Activated CD4-positive, alpha-beta T cell treated with anti-CD3 and anti-CD28 coated beads for 36 hours (primary cell): ENCODE measurements around the gene PLOD1. TPM values are rescaled to one million over a fixed set of nuclear protein-coding genes. Genes with fewer than 3 reads are reported as not detected.
"Not testable (repeated sequence)": the region's sequence is repeated elsewhere in the genome, so short reads cannot be mapped to it uniquely, and the experiment has no call there.

Experiments used
- ATAC-seq: fragments of 200-7000 bp; cut with Tn5 transposase; one replicate; pipeline ENCODE4 v1.10.0; 2021; ENCODE audit warnings: mild to moderate bottlenecking, moderate library complexity
- CTCF ChIA-PET: fragments of 350-600 bp; sonication (Branson Sonifier 250); formaldehyde crosslinking; loops from one replicate; lab custom pipeline; 2021; ENCODE audit warnings: antibody characterized with exemption; lab: Charles Lee
- POLR2A ChIA-PET: fragments of 350-600 bp; sonication (Branson Sonifier 250); formaldehyde crosslinking; loops from one replicate; lab custom pipeline; 2021; ENCODE audit warnings: antibody characterized with exemption, inconsistent platforms; lab: Charles Lee
- DNase-seq: peaks from one replicate; pipeline ENCODE4 v3.0.0-alpha.2; 2020
- H3K27ac Mint-ChIP-seq: one replicate; pipeline ENCODE4 v1.8.0; 2021; ENCODE audit warnings: mixed read lengths
- H3K27me3 Mint-ChIP-seq: one replicate; pipeline ENCODE4 v1.8.0; 2021; ENCODE audit warnings: mixed read lengths
- H3K36me3 Mint-ChIP-seq: one replicate; pipeline ENCODE4 v1.8.0; 2021; ENCODE audit warnings: low read depth, mixed read lengths
- H3K4me1 Mint-ChIP-seq: one replicate; pipeline ENCODE4 v1.8.0; 2021; ENCODE audit warnings: mixed read lengths
- H3K4me3 Mint-ChIP-seq: one replicate; pipeline ENCODE4 v1.8.0; 2021; ENCODE audit warnings: mild to moderate bottlenecking, moderate library complexity, mixed read lengths
- H3K9me3 Mint-ChIP-seq: one replicate; pipeline ENCODE4 v1.8.0; 2021; ENCODE audit warnings: low read depth, mixed read lengths
- intact Hi-C, 2 experiments: fragments of 100-400 bp; cut with DNase I in 1 of 2; cut with micrococcal nuclease in 1 of 2; formaldehyde crosslinking; loops; one replicate each; pipeline versions ENCODE4 v1.14.2 to v1.15.1; 2022 to 2024; cut with DNase I, micrococcal nuclease
- total RNA-seq, 2 experiments: library from RNA; stranded (reverse); gene quantifications; one replicate each; pipeline ENCODE4 v1.2.3, GENCODE V29; 2021

PLOD1 gene
- total RNA-seq, 2 experiments from 2014 or later, result 11.7 to 11.9 TPM

DNA sequence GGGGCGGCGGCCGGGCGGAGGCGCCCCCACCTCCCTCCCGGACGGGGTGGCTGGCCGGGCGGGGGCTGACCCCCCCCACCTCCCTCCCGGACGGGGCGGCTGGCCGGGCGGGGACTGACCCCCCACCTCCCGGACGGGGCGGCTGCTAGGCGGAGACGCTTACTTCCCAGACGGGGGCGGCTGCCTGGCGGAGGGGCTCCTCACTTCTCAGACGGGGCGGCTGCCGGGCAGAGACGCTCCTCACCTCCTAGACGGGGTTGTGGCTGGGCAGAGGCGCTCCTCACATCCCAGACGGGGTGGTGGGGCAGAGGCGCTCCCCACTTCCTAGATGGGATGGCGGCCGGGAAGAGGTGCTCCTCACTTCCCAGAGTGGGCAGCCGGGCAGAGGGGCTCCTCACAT lies 73.8 kb downstream of the PLOD1 start:
- Mint-ChIP-seq H3K4me1 (peaks cover 12% of the 10 kb centered on the region), H3K36me3 (peaks cover 71% of the 10 kb centered on the region)
- CTCF ChIA-PET, H3K27me3 Mint-ChIP-seq, H3K4me3 Mint-ChIP-seq, ATAC-seq, POLR2A ChIA-PET, DNase-seq, H3K9me3 Mint-ChIP-seq, H3K27ac Mint-ChIP-seq, intact Hi-C loops: not testable (repeated sequence)

DNA sequence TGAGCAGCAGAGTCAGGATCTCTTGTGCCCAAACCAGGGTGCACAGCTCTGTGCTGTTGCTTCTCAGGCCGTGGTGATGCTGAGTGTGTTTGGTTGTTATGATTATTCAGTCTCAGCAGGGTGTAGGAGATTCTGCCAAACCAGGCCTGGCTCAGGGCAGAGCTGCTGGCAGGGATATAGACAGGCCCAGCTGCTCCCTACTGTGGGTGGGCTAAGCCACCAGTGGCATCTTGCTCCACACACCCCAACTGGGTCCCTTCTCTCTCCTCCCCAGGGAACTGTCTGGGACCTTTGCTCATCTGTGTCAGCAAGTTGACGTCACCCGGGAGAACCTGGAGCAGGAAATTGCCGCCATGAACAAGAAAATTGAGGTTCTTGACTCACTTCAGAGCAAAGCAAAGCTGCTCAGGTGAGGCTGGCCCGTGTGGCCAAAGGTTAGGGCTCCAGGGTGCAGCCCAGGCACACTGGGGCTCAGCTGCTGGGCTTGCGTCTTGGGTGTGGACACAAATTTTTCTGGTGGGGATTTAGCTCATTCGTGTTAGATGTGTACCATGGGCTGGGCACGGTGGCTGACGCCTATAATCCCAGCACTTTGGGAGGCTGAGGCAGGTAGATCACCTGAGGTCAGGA lies 74.9 kb downstream of the PLOD1 start:
- intact Hi-C loops, result no loop called here
- CTCF ChIA-PET, result interaction anchor here (0.5 to 0.6 kb wide), 2 partner anchors 102 to 647 kb away, joined by 3 to 4 read pairs; no protein-coding TSS in a partner anchor
- Mint-ChIP-seq H3K9me3 (no peaks in the 10 kb centered on the region), H3K4me1 (peaks cover 20% of the 10 kb centered on the region), H3K4me3 (no peak overlapping the region), H3K27ac (no peak overlapping the region), H3K36me3 (peaks cover 66% of the 10 kb centered on the region), H3K27me3 (no peaks in the 10 kb centered on the region)
- POLR2A ChIA-PET, result interaction anchor here (1.1 kb wide), 1 partner anchor 101 kb away, joined by 3 read pairs; no protein-coding TSS in a partner anchor
- DNase-seq (no peak), ATAC-seq (no peak)

DNA sequence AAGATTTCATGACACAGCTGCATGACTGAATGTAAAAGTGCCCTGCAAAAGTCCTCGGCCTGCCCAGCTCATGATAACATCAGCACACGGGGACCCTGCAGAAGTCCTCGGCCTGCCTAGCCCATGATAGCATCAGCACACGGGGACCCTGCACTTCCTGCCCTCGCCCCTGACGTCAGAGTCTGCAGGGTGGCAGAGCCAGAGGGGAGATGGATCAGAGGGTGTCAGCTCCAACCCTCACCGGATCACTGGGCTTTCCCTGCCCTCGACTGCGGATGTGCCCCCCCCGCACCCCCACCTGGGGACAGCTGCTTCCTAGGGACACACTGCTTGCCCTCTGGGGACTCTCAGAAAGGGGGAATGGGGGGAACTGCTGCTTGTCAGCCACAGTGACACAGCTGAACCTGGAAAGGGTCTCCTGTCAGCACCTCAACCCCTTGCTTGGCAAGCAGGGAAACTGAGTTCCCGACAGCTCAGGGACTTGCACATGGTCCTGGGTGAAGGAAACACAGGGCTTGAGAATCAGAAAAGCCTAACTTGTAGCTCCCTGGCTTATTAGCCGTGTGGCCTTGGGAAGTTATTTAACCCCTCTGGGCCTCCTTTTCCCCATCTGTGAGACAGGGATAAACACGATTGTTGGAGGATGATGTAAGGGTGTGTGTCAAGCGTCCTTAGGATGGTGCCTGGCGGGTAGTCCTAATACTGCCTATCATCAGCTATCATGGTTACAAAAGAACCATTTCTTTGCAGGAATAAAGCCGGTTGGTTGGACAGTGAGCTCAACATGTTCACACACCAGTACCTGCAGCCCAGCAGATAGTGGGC lies 76.4 kb downstream of the PLOD1 start:
- peaks cover 53% of the 10 kb centered on the region for H3K36me3 Mint-ChIP-seq
- H3K4me1 Mint-ChIP-seq, result peaks cover 25% of the 10 kb centered on the region
- CTCF ChIA-PET, result interaction anchor here (0.8 kb wide), 1 partner anchor 35 kb away, joined by 3 read pairs; no protein-coding TSS in a partner anchor
- no peak overlapping the region for H3K4me3 Mint-ChIP-seq
- no peak for DNase-seq
- no peak for ATAC-seq
- H3K27me3 Mint-ChIP-seq, result no peaks in the 10 kb centered on the region
- H3K27ac Mint-ChIP-seq, result no peak overlapping the region
- H3K9me3 Mint-ChIP-seq, result no peaks in the 10 kb centered on the region
- POLR2A ChIA-PET, result interaction anchor here (0.6 kb wide), 1 partner anchor 18 kb away, joined by 4 read pairs; no protein-coding TSS in a partner anchor
- intact Hi-C loops, result no loop called here

DNA sequence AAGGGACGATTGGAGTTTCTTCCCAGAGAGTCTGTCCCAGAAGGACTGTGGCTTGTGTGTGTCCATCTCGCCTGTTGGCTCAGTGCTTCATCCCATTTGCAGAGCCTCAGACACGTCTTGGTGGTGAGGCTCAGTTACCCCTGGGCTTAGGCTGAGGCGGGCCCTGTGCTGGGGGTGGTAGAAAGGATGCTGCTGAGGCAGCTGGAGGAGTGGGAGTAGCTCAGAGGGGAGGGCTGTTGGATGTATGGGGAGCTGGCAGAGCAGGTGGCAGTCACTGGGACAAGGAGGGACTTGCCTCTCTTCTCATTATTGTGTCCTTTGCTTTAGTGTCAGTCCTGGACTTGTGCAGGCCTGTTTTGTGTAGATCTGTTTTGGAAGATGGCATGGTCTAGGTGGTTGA lies 77.5 kb downstream of the PLOD1 start:
- DNase-seq, result no peak
- Mint-ChIP-seq H3K9me3 (no peaks in the 10 kb centered on the region), H3K4me1 (peaks cover 25% of the 10 kb centered on the region), H3K36me3 (peaks cover 47% of the 10 kb centered on the region), H3K4me3 (no peak overlapping the region), H3K27ac (peak overlapping the region; percentile 74), H3K27me3 (no peaks in the 10 kb centered on the region)
- intact Hi-C loops, result no loop called here
- no peak for ATAC-seq
- ChIA-PET POLR2A (no interaction called here), CTCF (no interaction called here)

DNA sequence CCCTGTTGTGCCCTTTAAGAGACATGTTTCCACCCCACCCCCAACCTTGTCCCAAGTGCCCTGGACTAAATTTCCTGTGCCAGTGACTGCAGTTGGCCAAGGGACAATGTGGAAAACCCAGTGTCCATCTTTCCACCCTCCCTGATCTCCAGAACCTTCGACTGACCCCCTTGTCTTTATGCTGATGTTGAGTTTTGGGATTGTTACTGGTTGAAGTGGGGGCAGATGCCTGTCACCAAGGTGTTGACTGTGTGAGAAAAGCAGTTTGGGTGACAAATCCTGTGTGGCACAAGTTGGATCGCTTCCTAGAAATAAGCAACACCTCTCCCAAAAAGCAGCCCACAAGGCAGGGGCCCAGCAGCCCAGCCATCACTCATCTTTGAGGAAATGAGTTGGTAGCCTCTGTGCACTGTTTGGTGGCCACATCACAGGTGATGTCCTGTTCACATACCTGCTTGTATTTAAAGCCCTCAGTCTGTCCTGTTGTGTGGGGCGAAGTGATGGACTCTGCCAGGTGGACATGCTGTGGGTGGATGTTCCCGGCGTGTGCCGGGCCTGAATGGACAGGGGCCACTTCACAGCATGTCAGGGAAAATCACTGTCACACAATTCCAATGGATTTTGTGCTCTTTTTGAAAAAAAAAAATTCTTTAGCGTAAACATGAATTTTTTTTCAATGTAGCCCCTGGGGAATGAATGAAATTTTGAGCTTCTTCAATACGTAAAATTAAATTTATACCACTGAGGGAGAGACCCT lies 78.2 kb downstream of the PLOD1 start:
- Mint-ChIP-seq H3K9me3 (no peaks in the 10 kb centered on the region), H3K36me3 (peaks cover 41% of the 10 kb centered on the region), H3K27ac (peak overlapping the region; percentile 74), H3K4me1 (peaks cover 25% of the 10 kb centered on the region), H3K27me3 (no peaks in the 10 kb centered on the region), H3K4me3 (no peak overlapping the region)
- DNase-seq, result peak; percentile 25
- intact Hi-C loops, result no loop called here
- peak; percentile 37 for ATAC-seq
- ChIA-PET CTCF (interaction anchor here (0.6 kb wide), 1 partner anchor 20 kb away, joined by 3 read pairs; no protein-coding TSS in a partner anchor), POLR2A (interaction anchor here (0.7 kb wide), 2 partner anchors 14 to 173 kb away, joined by 3 read pairs; no protein-coding TSS in a partner anchor)

DNA sequence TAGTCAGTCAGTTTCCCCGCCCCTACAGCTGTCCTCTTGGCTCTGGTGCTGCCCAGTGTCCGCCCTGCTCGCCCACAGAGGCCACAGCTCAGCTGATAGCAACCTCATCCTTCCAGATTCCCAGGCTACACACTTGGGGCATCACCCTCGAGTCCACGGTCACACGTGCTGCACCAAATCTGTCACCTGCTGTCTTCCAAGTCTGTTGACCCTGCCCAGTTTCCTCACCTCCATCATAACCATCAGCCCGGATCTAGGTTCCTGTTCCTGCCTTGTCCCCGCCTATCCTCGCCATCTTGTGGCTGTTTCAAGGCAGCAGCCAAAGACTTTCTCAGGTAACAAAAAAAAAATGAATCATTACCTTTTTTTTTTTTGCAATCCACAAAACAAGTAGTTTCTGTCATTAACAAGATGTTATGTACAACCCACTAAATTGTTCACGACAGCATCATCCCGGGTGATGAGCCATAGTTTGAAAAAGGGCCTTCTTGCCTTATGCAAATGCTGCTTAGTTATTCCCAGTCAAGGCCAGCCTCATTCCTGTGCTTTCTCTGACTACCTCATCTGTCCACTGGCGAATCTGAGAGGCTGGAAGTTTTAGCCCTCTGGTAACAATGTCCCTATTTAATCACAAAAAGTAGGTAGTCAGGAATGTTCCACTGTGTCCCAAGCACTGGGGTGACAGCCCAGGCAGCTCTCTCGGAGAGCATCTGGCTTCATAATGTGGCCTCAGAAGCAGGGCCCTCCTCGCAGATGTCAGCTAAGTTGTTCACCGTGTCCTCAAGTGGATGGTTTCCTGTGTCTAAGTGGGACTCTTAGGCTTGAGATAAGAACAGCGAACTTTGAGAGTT lies 79.8 kb downstream of the PLOD1 start:
- no peaks in the 10 kb centered on the region for H3K9me3 Mint-ChIP-seq
- DNase-seq, result peak; percentile 34
- ChIA-PET CTCF (interaction anchor here (0.7 kb wide), 1 partner anchor 74 kb away, joined by 3 read pairs; no protein-coding TSS in a partner anchor), POLR2A (interaction anchor here (0.6 kb wide), 1 partner anchor 401 kb away, joined by 6 read pairs; no protein-coding TSS in a partner anchor)
- H3K36me3 Mint-ChIP-seq, result peaks cover 30% of the 10 kb centered on the region
- intact Hi-C loops, result no loop called here
- peak overlapping the region; percentile 69 for H3K27ac Mint-ChIP-seq
- no peaks in the 10 kb centered on the region for H3K27me3 Mint-ChIP-seq
- H3K4me3 Mint-ChIP-seq, result no peak overlapping the region
- ATAC-seq, result no peak
- H3K4me1 Mint-ChIP-seq, result peaks cover 25% of the 10 kb centered on the region

DNA sequence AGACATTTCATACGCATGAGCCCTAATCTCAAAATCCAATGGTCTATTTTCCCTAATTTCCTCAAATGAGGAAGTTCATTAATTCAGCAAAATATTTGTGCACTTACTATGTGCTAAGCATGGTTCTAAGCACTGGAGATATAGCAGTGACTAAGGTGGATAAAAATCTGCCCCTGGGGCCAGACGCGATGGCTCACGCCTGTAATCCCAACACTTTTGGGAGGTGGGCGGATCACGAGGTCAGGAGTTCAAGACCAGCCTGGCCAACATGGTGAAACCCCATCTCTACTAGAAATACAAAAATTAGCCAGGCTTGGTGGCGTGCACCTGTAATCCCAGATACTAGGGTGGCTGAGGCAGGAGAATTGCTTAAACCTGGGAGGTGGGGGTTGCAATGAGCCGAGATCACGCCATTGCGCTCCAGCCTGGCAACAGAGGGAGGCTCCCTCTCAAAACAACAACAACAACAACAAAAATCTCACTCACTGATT lies 80.5 kb downstream of the PLOD1 start:
- CTCF ChIA-PET, result interaction anchor here (0.7 kb wide), 1 partner anchor 74 kb away, joined by 3 read pairs; no protein-coding TSS in a partner anchor
- no peaks in the 10 kb centered on the region for H3K27me3 Mint-ChIP-seq

DNA sequence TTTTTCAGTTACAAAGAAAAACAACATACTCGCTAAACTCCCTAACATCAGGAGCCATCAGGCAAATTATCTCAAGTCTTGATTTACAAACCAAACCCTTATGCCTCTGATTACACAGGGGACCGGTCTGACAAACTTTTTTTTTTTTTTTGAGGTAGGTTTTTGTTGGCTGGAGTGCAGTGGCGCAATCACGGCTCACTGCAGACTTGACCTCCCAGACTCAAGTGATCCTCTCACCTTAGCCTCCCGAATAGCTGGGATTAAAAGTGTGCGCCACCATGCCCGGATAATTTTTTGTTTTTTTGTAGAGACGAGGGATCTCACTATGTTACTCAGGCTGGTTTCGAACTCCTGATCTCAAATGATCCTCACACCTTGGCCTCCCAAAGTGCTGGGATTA lies 81.0 kb downstream of the PLOD1 start:
- peaks cover 21% of the 10 kb centered on the region for H3K36me3 Mint-ChIP-seq
- POLR2A ChIA-PET, result no interaction called here
- CTCF ChIA-PET, result no interaction called here
- H3K27ac Mint-ChIP-seq, result no peak overlapping the region
- no peak for ATAC-seq
- intact Hi-C loops, result no loop called here
- DNase-seq, result no peak
- no peaks in the 10 kb centered on the region for H3K9me3 Mint-ChIP-seq
- peaks cover 27% of the 10 kb centered on the region for H3K4me1 Mint-ChIP-seq
- no peaks in the 10 kb centered on the region for H3K27me3 Mint-ChIP-seq
- H3K4me3 Mint-ChIP-seq, result no peak overlapping the region

More for the DNA sequence above, 80.5 kb downstream of the PLOD1 start:
- no peak for ATAC-seq
- H3K36me3 Mint-ChIP-seq, result peaks cover 24% of the 10 kb centered on the region
- peaks cover 25% of the 10 kb centered on the region for H3K4me1 Mint-ChIP-seq
- no peak for DNase-seq
- intact Hi-C loops, result no loop called here
- no peak overlapping the region for H3K4me3 Mint-ChIP-seq
- POLR2A ChIA-PET, result no interaction called here
- peak overlapping the region; percentile 69 for H3K27ac Mint-ChIP-seq
- no peaks in the 10 kb centered on the region for H3K9me3 Mint-ChIP-seq

DNA sequence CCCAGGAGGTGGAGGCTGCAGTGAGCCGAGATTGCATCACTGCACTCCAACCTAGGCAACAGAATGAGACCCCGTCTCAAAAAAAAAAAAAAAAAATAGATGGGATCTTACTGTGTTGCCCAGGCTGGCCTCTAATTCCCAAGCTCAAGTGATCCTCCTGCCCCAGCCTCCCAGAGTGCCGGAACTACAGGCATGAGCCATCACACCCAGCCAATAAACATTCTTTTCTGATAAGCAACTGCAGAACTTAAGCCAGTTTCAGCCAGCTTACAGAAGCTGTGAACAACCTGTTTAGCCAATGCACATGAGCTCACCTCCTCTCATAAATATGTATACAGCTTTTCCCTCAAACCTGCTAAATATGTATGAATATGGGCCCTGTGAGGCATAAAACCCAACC lies 81.7 kb downstream of the PLOD1 start:
- H3K27me3 Mint-ChIP-seq, result no peaks in the 10 kb centered on the region
- H3K4me1 Mint-ChIP-seq, result peaks cover 27% of the 10 kb centered on the region
- no peak overlapping the region for H3K27ac Mint-ChIP-seq
- no peaks in the 10 kb centered on the region for H3K9me3 Mint-ChIP-seq
- no peak overlapping the region for H3K4me3 Mint-ChIP-seq
- CTCF ChIA-PET, result interaction anchor here (0.6 to 1.0 kb wide), 3 partner anchors 14 to 296 kb away, joined by 3 to 4 read pairs (median 3); no protein-coding TSS in a partner anchor
- DNase-seq (no peak), ATAC-seq (no peak)
- intact Hi-C loops, result no loop called here
- H3K36me3 Mint-ChIP-seq, result peaks cover 20% of the 10 kb centered on the region
- POLR2A ChIA-PET, result no interaction called here
